Measurements from ENCODE around the gene S100A7.
"Not testable (repeated sequence)": the region's sequence is repeated elsewhere in the genome, so short reads cannot be mapped to it uniquely, and the experiment has no call there.

Gene S100A7

GRCh38 chr1:153432874-153433681 lies 27.4 kb downstream of the S100A7 start:
- no peak for DNase-seq (ENCODE audit: low read depth, low spot score)
- H3K27ac ChIP-seq = no peak overlapping the region

- H3K27ac ChIP-seq = no peak overlapping the region
- no peak for DNase-seq (ENCODE audit: low read depth, low spot score)
Observed at GRCh38 chr1:153431928-153432327, 28.5 kb downstream of the S100A7 start.

- H3K27ac ChIP-seq = no peak overlapping the region
- DNase-seq (ENCODE audit: low read depth, low spot score) = no peak
Observed at GRCh38 chr1:153431427-153431826, 29.0 kb downstream of the S100A7 start.

- no peak overlapping the region for H3K27ac ChIP-seq
- DNase-seq (ENCODE audit: low read depth, low spot score) = no peak
Observed at GRCh38 chr1:153431002-153431401, 29.4 kb downstream of the S100A7 start.

- H3K27ac ChIP-seq = no peak overlapping the region
- no peak for DNase-seq (ENCODE audit: low read depth, low spot score)
Observed at GRCh38 chr1:153430561-153430960, 29.9 kb downstream of the S100A7 start.

GRCh38 chr1:153430166-153430553 lies 30.3 kb downstream of the S100A7 start:
- DNase-seq (ENCODE audit: low read depth, low spot score) = no peak
- no peak overlapping the region for H3K27ac ChIP-seq

- peak; percentile 36 for DNase-seq (ENCODE audit: low read depth, low spot score)
- H3K27ac ChIP-seq = no peak overlapping the region
Observed at GRCh38 chr1:153429266-153430165, 30.9 kb downstream of the S100A7 start.

- no peak overlapping the region for H3K27ac ChIP-seq
- DNase-seq (ENCODE audit: low read depth, low spot score) = no peak
Observed at GRCh38 chr1:153428791-153429190, 31.7 kb downstream of the S100A7 start.

GRCh38 chr1:153428073-153428638 lies 32.3 kb downstream of the S100A7 start:
- DNase-seq (ENCODE audit: low read depth, low spot score) = no peak
- H3K27ac ChIP-seq = no peak overlapping the region

- no peak overlapping the region for H3K27ac ChIP-seq
- no peak for DNase-seq (ENCODE audit: low read depth, low spot score)
Observed at GRCh38 chr1:153426809-153427208, 33.6 kb downstream of the S100A7 start.

GRCh38 chr1:153422450-153423068 lies 37.9 kb downstream of the S100A7 start:
- H3K27ac ChIP-seq = no peak overlapping the region
- DNase-seq (ENCODE audit: low read depth, low spot score) = no peak

GRCh38 chr1:153420306-153420705 lies 40.1 kb downstream of the S100A7 start:
- no peak overlapping the region for H3K27ac ChIP-seq
- DNase-seq (ENCODE audit: low read depth, low spot score) = no peak

GRCh38 chr1:153419436-153419793 lies 41.0 kb downstream of the S100A7 start:
- DNase-seq (ENCODE audit: low read depth, low spot score); H3K27ac ChIP-seq: not testable (repeated sequence)

GRCh38 chr1:153418758-153419435 lies 41.6 kb downstream of the S100A7 start:
- H3K27ac ChIP-seq; DNase-seq (ENCODE audit: low read depth, low spot score): not testable (repeated sequence)

- no peak for DNase-seq (ENCODE audit: low read depth, low spot score)
- H3K27ac ChIP-seq = no peak overlapping the region
Observed at GRCh38 chr1:153417136-153417888, 43.1 kb downstream of the S100A7 start.

- H3K27ac ChIP-seq = no peak within 1 kb of the TSS
- no peak for DNase-seq (ENCODE audit: low read depth, low spot score)
Observed at GRCh38 chr1:153415850-153416570, 44.4 kb downstream of the S100A7 start, which contains the start of gene S100A7A. TSS of gene S100A7A (plus strand) at chr1:153416520. CDS start at chr1:153418083, 1,563 bp downstream.

- DNase-seq (ENCODE audit: low read depth, low spot score); H3K27ac ChIP-seq: not testable (repeated sequence)
Observed at GRCh38 chr1:153413961-153414360, 46.5 kb downstream of the S100A7 start.
